B cell (primary cell): ENCODE data around the gene BAHCC1. TPM values are rescaled to one million over a fixed set of nuclear protein-coding genes. Genes with fewer than 3 reads are reported as not detected.

Source experiments
- ATAC-seq: fragments of 200-7000 bp; cut with Tn5 transposase; one replicate; pipeline ENCODE4 v1.10.0; 2021; ENCODE audit warnings: low read depth, mild to moderate bottlenecking, moderate number of reproducible peaks, moderate library complexity
- CTCF ChIA-PET: fragments of 350-600 bp; sonication (Branson Sonifier 250); formaldehyde crosslinking; loops from one replicate; lab custom pipeline; 2021; ENCODE audit warnings: antibody characterized with exemption, inconsistent platforms; lab: Charles Lee
- POLR2A ChIA-PET: fragments of 350-600 bp; sonication (Branson Sonifier 250); formaldehyde crosslinking; loops from one replicate; lab custom pipeline; 2021; ENCODE audit warnings: antibody characterized with exemption; lab: Charles Lee
- DNase-seq: peaks from one replicate; pipeline ENCODE4 v3.0.0; 2013
- H2AFZ ChIP-seq: 2 replicates; pipeline ENCODE4 v1.6.1; 2012; ENCODE audit warnings: mild to moderate bottlenecking, low read depth, low read length; ENCODE audit not compliant: insufficient read depth, poor library complexity, severe bottlenecking
- H3K27ac ChIP-seq, 2 donors: 1 replicate in 1 of 2; 2 replicates in 1 of 2; pipeline ENCODE4 v1.5.1; 2012 to 2013; ENCODE audit warnings: low read length in 2 of 2, mild to moderate bottlenecking in 2 of 2, moderate library complexity in 1 of 2
- H3K27me3 ChIP-seq, 4 experiments: fragments of 200-600 bp in 1 of 4; sonication (generic) in 1 of 4; replicated peaks in 1 of 4; 1 replicate in 2 of 4; 2 replicates in 2 of 4; pipeline versions ENCODE4 v1.6.1 to v1.7.0; 2013 to 2016; ENCODE audit warnings: low read length in 3 of 4, mild to moderate bottlenecking in 2 of 4, mixed read lengths in 1 of 4, moderate library complexity in 1 of 4; ENCODE audit not compliant: insufficient read depth in 4 of 4, control insufficient read depth in 3 of 4; ENCODE audit errors: control extremely low read depth in 1 of 4
- H3K36me3 ChIP-seq, 2 experiments: replicated peaks in 1 of 2; 1 replicate in 1 of 2; 2 replicates in 1 of 2; pipeline versions ENCODE4 v1.6.1 to v1.7.1; 2013; ENCODE audit warnings: low read length in 1 of 2; ENCODE audit not compliant: insufficient read depth in 2 of 2, control insufficient read depth in 1 of 2; ENCODE audit errors: control extremely low read depth in 1 of 2, extremely low read depth in 1 of 2
- H3K4me1 ChIP-seq, 2 donors: fragments of 200-600 bp in 1 of 2; sonication (generic) in 1 of 2; 1 replicate in 1 of 2; 2 replicates in 1 of 2; pipeline versions ENCODE4 v1.5.1 to v1.6.1; 2013 to 2017; ENCODE audit warnings: low read length in 2 of 2; ENCODE audit not compliant: control insufficient read depth in 2 of 2, insufficient read depth in 2 of 2
- H3K4me2 ChIP-seq: replicated peaks from 2 replicates; pipeline ENCODE3; 2012; ENCODE audit warnings: mild to moderate bottlenecking, low read depth, low read length; ENCODE audit not compliant: poor library complexity, severe bottlenecking
- H3K4me3 ChIP-seq, 5 experiments: fragments of 200-600 bp in 1 of 5; sonication (generic) in 1 of 5; 1 replicate in 3 of 5; 2 replicates in 2 of 5; pipeline versions ENCODE4 v1.5.1 to v1.7.0; 2011 to 2016; ENCODE audit warnings: low read length in 4 of 5, mild to moderate bottlenecking in 4 of 5, low read depth in 2 of 5, control low read depth in 1 of 5, moderate library complexity in 1 of 5; ENCODE audit not compliant: insufficient read depth in 1 of 5; ENCODE audit errors: control extremely low read depth in 1 of 5, extremely low read depth in 1 of 5
- H3K79me2 ChIP-seq: fragments of 200-600 bp; sonication (generic); one replicate; pipeline ENCODE4 v1.6.0; 2016; ENCODE audit warnings: low read length; ENCODE audit not compliant: control insufficient read depth, insufficient read depth
- H3K9ac ChIP-seq: fragments of 200-600 bp; sonication (generic); 2 replicates; pipeline ENCODE4 v1.6.1; 2017; ENCODE audit warnings: mild to moderate bottlenecking, low read length, moderate library complexity
- H3K9me3 ChIP-seq, 3 donors: one replicate each; pipeline versions ENCODE4 v1.6.1 to v1.7.1; 2013; ENCODE audit warnings: low read length in 2 of 3; ENCODE audit not compliant: control insufficient read depth in 2 of 3, insufficient read depth in 1 of 3; ENCODE audit errors: control extremely low read depth in 1 of 3
- H4K20me1 ChIP-seq: 2 replicates; pipeline ENCODE4 v1.6.0; 2012; ENCODE audit warnings: mild to moderate bottlenecking, low read length; ENCODE audit not compliant: insufficient read depth, control insufficient read depth, poor library complexity, severe bottlenecking
- H3K27ac Mint-ChIP-seq: one replicate; pipeline ENCODE4 v1.8.0; 2021; ENCODE audit warnings: mixed read lengths
- H3K27me3 Mint-ChIP-seq: one replicate; pipeline ENCODE4 v1.8.0; 2021; ENCODE audit warnings: mixed read lengths
- H3K4me1 Mint-ChIP-seq: one replicate; pipeline ENCODE4 v1.8.0; 2021; ENCODE audit warnings: mixed read lengths
- H3K4me3 Mint-ChIP-seq: one replicate; pipeline ENCODE4 v1.8.0; 2021; ENCODE audit warnings: mixed read lengths
- H3K9me3 Mint-ChIP-seq: one replicate; pipeline ENCODE4 v1.8.0; 2022; ENCODE audit warnings: mixed read lengths; ENCODE audit not compliant: insufficient read depth
- CTCF ChIP-seq: fragments of 200-600 bp; IDR thresholded peaks from one replicate; pipeline ENCODE4 v1.8.0; 2022; ENCODE audit warnings: antibody characterized with exemption, mild to moderate bottlenecking
- EZH2 ChIP-seq: IDR thresholded peaks from 2 replicates; pipeline ENCODE4 v1.6.1; 2012; ENCODE audit warnings: borderline replicate concordance, low read depth, mild to moderate bottlenecking, moderate library complexity, low read length; ENCODE audit not compliant: insufficient read depth, poor library complexity, severe bottlenecking
- WGBS: methylation state at CpG from one replicate; pipeline ENCODE4 v1.1.5; 2013; ENCODE audit warnings: missing lambda C conversion rate; ENCODE audit not compliant: insufficient coverage; 5-methylcytosine and 5-hydroxymethylcytosine counted together
- intact Hi-C: fragments of 100-400 bp; cut with micrococcal nuclease; formaldehyde crosslinking; loops from one replicate; pipeline ENCODE4 v1.10.0; 2022
- polyA plus RNA-seq: library from polyadenylated mRNA; depleted of rRNA; stranded (reverse); fragments of >200 nt; gene quantifications from 2 replicates; pipeline ENCODE4 v1.2.3, GENCODE V29; 2012
- total RNA-seq, 2 donors: library from RNA; stranded (reverse); fragments of 120-200 nt in 1 of 2; gene quantifications; 1 replicate in 1 of 2; 2 replicates in 1 of 2; pipeline versions ENCODE4 v1.2.3 to v1.2.4, GENCODE V29; 2013 to 2022

Gene BAHCC1
- total and polyA plus RNA-seq, 2 donors (not counting 1 experiment from before 2014, with no cell fraction given) = 0.12 to 0.48 TPM

- H3K27me3 Mint-ChIP-seq = peaks cover 45% of the 10 kb centered on the region
- Histone ChIP-seq H3K27ac (no peak overlapping the region), H4K20me1 (peaks cover 54% of the 10 kb centered on the region), H3K79me2 (peaks cover 3% of the 10 kb centered on the region), H3K36me3 (no peaks in the 10 kb centered on the region), H3K4me2 (peak overlapping the region; percentile 82), H3K4me3 (peak overlapping the region in 4 of 5 experiments; percentile 6 to 47 (median 31)), H3K9me3 (peaks cover 0 to 62% (median 4%) of the 10 kb centered on the region in 3 donors), H3K4me1 (peaks cover 75 to 83% of the 10 kb centered on the region in 2 donors), H2AFZ (peak overlapping the region; percentile 36), H3K27me3 (peaks cover 0 to 87% (median 62%) of the 10 kb centered on the region in 4 experiments), H3K9ac (peak overlapping the region; percentile 54)
- H3K4me1 Mint-ChIP-seq = peaks cover 34% of the 10 kb centered on the region
- TF ChIP-seq CTCF (no peak), EZH2 (peak; percentile 52)
- DNase-seq (peak; percentile 77), ATAC-seq (no peak)
- CTCF ChIA-PET = interaction anchor here (0.9 to 2.8 kb wide), 8 partner anchors 51 to 116 kb away, joined by 3 to 12 read pairs (median 5); partner anchors contain the start of gene ACTG1
- H3K27ac Mint-ChIP-seq = peak overlapping the region; percentile 41
- POLR2A ChIA-PET = interaction anchor here (0.8 to 2.0 kb wide), 5 partner anchors 88 to 306 kb away, joined by 3 to 10 read pairs (median 3); partner anchors contain the start of genes ACTG1 and MRPL12
- peak overlapping the region; percentile 57 for H3K4me3 Mint-ChIP-seq
- intact Hi-C loops = loop anchor here (5.0 kb wide), 1 partner anchor 1600 kb away; the partner anchor contains the start of gene CBX8
- 5% methylated on average over 58 of the region's 61 CpGs for WGBS
- no peaks in the 10 kb centered on the region for H3K9me3 Mint-ChIP-seq
Measured at GRCh38 chr17:81396722-81397313, 1.6 kb downstream of the BAHCC1 start.
